Subcutaneous adipose tissue (tissue), 4 donors: ENCODE data around the gene UBAP2. TPM values are rescaled to one million over a fixed set of nuclear protein-coding genes. Genes with fewer than 3 reads are reported as not detected.

Experiments
- CTCF ChIP-seq: fragments of 450-650 bp; IDR thresholded peaks from one replicate; pipeline ENCODE4 v1.5.1; 2016; ENCODE audit warnings: low read depth, mild to moderate bottlenecking, control low read depth, antibody characterized with exemption, moderate library complexity
- total RNA-seq, 4 donors: library from RNA; depleted of rRNA; stranded (reverse); fragments of >200 nt; gene quantifications; one replicate each; pipeline ENCODE4 v1.1.0, GENCODE V29; 2016

The UBAP2 gene
- 10 to 100 TPM; 20.5 to 29.6 (median 22.7) TPM for total RNA-seq

GRCh38 chr9:34048727-34049629 is at the start of gene UBAP2:
Gene UBAP2, minus strand, starts transcription at chr9:34048887. Its CDS starts 31,739 bp downstream, at chr9:34017148.
- no peak for TF ChIP-seq CTCF

GRCh38 chr9:34098307-34098706 is 49.6 kb upstream of the UBAP2 start:
- TF ChIP-seq CTCF, result no peak

GRCh38 chr9:34097865-34098264 is 49.2 kb upstream of the UBAP2 start:
- TF ChIP-seq CTCF, result no peak

GRCh38 chr9:34096751-34097150 is 48.1 kb upstream of the UBAP2 start:
- no peak for TF ChIP-seq CTCF

- TF ChIP-seq CTCF, result no peak
Observed at GRCh38 chr9:34093578-34093977, 44.9 kb upstream of the UBAP2 start.

GRCh38 chr9:34089311-34089710 is 40.6 kb upstream of the UBAP2 start:
- TF ChIP-seq CTCF, result no peak

GRCh38 chr9:34087370-34087769 is 38.7 kb upstream of the UBAP2 start:
- no peak for TF ChIP-seq CTCF
